Activated T-helper 9 cell treated with anti-CD3 and anti-CD28 coated beads, Interleukin-2, amount 50 U/mL, for 16 hours (primary cell): ENCODE data around the gene DHRSX.
"Not testable (repeated sequence)": the region's sequence is repeated elsewhere in the genome, so short reads cannot be mapped to it uniquely, and the experiment has no call there.

ENCODE experiments used
- DNase-seq: peaks from one replicate; pipeline ENCODE4 v3.0.0-alpha.2; 2020; ENCODE audit warnings: low read depth

The DHRSX gene, protein sequence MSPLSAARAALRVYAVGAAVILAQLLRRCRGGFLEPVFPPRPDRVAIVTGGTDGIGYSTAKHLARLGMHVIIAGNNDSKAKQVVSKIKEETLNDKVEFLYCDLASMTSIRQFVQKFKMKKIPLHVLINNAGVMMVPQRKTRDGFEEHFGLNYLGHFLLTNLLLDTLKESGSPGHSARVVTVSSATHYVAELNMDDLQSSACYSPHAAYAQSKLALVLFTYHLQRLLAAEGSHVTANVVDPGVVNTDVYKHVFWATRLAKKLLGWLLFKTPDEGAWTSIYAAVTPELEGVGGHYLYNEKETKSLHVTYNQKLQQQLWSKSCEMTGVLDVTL

DNA sequence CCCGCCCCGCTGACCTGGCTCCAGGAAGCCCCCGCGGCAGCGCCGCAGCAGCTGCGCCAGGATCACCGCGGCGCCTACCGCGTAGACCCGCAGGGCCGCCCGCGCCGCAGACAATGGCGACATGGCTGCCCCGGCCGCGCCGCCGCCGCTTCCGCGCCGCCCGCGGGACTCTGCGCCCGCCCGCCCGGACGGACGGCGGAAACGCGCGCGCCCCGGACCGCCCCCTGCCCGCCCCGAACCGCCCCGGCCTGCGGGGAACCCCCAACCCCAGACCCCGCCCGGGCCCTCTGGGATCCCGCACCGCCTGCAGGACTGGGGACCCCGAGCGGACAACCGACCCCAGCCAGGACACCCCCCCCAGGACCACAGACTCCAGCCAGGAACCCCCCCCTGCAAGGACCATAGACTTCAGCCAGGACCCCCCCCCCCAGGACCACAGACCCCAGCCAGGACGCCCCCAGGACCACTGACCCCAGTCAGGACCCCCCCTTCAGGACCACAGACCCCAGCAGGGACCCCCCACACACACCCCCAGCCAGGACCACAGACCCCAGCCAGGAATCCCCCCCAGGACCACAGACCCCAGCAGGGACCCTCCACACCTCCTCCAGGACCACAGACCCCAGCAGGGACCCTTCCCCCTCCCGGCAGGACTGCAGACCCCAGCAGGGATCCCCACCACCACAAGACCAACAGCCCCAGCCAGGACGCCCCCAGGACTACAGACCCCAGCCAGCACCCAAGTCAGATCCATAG is at the start of gene DHRSX, which contains the start of gene ZBED1:
Gene DHRSX (minus strand): TSS at position 174 of the 756 bp plus-strand sequence. CDS start 51 bp downstream, at position 123.
Gene ZBED1 (minus strand): TSS at position 174 of the 756 bp plus-strand sequence. CDS start 10,257 bp downstream, outside the sequence.
- DNase-seq: peak; percentile 31

DNA sequence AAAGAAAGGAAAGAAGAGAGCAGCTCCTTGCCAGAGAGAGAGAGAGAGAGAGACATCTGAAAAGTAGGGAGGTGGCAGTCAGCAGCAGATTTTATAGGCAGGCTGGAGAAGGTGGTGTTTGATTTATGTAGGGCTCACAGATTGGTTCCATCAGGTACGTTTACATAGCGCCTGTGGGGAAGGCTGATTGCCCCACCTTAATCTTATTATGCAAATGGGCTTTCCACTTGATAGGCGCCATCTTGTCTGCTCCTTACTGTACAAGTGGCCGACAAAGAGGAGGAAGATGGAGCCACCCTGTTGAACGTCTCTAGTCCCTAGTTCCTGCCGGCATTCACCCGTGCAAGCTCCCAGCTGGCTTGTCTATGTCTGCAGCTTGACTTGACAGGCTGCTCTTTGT is 49.1 kb upstream of the DHRSX start:
- no peak for DNase-seq

DNA sequence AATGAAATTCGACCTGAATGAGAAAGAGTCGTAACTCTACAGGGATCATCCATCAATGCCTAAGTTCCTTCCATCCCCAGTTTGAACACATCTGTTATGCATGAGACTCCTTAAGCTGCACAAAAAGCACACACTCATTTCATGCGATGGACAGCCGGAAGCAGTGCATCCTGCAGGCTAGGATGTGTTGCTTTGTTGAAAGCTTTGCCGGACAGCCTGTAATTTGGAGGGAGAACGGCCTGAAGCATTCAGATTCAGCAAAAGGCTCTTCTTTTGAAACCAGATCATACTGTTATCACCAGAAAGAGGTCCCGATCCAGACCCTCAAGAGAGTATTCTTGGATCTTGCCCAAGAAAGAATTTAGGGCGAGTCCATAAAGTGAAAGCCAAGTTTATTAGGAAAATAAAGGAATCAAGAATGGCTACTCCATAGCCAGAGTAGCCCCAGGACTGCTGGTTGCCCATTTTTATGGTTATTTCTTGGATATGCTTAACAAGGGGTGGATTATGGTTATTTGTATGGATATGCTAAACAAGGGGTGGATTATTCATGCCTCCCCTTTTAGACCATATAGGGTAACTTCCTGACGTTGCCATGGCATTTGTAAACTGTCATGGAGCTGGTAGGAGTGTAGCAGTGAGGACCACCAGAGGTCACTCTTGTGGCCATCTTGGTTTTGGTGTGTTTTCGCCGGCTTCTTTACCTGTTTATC is 48.1 kb upstream of the DHRSX start:
- DNase-seq: no peak

DNA sequence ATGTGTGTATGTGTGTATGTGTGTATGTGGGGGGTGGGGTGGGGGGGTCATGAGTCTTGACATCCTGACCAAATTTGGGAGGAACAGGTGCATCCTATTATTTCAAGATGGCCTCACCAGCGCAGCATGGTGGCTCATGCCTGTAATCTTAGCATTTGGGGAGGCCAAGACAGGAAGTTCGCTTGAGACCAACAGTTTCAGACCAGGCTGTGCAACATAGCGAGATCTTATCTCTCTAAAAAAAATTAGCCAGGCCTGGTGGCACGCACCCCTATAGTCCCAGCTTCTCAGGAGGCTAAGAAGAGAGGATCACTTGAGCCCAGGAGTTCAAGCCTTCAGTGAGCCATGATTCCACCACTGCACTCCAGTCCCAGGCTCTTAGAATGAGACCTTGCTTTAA is 47.0 kb upstream of the DHRSX start:
- no peak for DNase-seq

DNA sequence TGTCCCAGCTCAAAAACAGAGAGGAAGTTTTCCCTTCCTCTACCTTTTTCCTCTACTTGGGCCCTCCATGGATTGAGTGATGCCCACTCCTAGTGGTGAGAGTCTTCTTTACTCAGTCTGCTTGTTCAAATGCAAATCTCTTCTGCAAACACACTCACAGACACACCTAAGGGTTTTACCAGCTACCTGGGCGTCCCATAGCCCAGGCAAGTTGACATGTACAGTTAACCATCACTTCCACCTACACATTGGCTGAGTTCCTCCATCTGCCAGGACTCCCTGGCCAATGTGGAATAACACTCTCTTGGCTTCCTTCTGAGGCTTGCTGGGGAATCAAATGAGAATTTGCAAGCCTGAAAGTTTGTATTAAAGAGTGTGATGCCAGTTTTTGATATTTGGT is 45.7 kb upstream of the DHRSX start:
- DNase-seq: no peak

DNA sequence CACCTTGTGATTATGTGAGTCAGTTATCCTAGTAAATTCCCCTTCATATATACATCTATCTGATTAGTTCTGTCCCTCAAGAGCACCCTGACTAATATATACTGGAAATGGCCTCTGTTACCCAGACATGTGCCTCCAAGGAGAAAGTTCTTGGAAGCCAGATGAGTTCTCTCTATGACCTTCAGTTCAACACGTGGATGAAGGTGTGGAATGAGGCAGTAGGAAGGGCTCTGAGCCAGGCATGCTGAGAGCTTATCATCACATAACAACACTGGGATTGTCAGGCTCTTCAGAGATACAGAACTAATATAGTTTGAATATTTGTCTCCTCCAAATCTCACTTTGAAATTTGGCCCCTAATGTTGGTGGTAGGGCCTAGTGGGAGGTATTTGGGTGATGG is 44.4 kb upstream of the DHRSX start:
- DNase-seq: no peak

DNA sequence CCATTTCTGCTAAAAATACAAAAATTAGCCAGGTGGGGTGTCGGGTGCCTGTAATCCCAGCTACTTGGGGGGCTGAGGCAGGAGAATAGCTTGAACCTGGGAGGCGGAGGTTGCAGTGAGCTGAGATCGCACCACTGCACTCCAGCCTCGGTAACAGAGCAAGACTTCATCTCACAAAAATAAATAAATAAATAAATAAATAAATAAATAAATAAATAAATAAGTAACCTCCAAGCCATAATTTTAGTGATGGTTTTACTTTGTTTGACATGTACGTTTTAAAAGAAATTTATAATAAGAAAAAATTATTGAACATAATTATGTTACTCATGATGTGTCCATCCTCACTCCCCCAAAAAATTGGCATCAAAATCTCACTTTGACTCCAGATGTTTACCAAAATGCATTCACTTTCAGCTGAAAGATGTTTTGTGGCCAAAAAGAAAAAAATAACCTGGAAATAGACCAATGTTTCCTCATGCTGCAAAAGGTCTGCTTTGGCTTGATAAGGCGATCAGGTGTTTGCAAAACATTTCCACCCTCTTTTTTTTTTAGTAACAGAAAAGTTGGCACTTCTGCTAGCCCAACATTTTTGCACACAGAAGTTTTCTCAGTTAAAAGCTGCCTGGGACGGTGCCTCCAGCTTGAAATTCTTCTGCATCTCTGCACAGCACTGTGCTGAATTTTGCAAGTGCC is 42.2 kb upstream of the DHRSX start:
- no peak for DNase-seq

DNA sequence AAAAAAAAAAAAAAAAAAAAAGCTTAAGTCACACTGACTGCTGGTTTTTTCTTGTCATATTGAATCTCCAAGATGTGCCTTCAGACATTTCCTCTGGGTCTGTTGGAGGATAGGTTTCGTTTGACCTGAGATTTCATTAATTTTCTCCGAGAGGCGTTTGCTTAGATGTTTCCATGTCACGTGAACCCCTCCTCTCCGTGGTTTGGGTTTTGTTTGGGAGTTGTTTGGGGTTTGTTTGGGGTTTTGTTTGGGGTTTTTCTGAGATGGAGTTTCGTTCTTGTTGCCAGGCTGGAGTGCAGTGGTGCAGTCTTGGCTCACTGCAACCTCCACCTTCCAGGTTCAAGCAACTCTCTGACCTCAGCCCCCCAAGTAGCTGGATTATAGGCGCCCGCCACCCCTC is 40.8 kb upstream of the DHRSX start:
- DNase-seq: no peak

DNA sequence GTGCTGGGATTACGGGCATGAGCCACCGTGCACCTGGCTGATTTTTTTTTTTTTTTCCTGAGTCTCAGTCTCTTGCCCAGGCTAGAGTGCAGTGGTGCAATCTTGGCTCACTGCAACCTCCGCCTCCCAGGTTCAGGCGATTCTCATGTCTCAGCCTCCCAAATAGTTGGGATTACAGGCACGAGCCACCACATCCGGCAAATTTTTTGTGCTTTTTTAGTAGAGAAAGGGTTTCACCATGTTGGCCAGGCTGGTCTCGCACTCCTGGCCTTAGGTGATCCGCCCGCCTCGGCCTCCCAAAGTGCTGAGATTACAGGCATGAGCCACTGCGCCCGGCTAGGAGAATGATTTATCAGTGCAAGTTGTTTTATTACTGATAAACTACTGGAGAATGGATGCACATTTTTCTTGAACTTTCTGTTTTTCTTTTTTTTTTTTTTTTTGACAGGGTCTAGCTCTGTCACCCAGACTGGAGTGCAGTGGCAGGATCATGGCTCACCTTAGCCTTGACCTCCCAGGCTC is 39.7 kb upstream of the DHRSX start:
- DNase-seq: no peak

DNA sequence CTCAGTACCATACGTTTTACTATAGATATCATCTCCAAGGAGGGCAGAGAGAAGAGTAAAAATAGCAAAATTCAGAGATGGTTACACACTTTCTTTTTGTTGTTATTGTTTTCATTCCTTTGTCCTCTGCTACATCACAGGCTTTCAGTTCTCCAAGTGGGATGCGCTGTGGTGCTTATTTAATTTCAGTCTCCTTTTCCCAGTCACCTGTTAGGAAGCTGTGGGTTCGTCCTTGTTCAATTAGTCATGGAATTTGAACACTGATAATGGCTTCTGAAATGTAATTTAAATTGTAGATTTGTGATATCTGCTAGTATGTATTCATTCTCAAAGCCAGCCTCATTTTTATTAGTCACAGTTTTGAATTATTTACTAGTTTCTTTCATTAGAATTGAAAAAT is 38.8 kb upstream of the DHRSX start:
- DNase-seq: no peak

DNA sequence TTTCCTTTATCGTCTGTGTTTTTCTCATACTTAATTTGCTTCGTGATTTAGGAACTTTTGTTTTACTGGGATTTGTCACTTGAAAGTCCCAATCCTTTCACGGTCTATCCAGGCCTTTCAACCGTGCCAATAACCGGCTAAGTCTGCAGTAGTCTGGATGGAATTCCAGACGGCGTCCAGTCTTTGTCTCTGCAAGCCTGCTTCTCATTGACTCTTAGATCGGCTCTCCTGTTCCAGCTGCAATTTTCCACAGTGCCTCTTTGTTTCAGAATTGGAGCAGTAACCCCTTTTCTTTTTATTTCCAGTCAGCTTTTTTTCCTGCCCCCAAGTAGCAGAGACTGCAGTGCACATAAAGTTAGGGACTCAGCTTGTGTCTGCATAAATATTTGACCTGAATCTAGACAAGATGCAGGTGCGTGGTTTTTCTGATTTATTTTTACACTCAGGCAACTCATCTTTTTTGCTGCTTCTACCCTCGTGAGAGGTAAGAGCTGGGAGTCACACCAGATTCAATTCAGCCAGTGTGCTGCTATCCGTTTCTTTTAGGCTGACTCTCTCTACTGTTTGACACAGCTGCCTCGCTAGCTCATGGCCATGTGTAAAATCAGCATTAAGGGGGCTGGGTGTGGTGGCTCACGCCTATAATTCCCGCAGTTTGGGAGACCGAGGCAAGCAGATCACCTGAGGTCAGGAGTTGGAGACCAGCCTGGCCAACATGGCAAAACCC is 37.4 kb upstream of the DHRSX start:
- DNase-seq: no peak

DNA sequence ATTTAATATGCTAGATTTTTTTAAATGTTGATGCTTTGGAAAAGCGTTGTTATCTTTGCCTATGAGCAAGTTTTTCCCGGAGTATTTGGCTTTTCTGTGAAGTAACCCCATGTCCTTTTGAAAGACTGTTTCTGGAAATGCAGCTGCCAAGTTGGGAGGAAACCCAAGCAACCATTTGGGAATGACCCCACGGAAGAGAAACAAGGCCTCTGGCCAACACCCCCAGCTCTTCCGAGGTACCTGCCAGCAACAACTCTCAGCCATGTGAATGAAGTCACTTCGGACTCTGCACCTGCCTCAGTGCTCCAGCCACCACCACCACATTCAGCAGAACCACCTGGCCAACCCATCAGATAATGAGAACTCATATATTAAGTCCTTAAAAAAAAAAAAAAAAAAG is 36.2 kb upstream of the DHRSX start:
- no peak for DNase-seq

DNA sequence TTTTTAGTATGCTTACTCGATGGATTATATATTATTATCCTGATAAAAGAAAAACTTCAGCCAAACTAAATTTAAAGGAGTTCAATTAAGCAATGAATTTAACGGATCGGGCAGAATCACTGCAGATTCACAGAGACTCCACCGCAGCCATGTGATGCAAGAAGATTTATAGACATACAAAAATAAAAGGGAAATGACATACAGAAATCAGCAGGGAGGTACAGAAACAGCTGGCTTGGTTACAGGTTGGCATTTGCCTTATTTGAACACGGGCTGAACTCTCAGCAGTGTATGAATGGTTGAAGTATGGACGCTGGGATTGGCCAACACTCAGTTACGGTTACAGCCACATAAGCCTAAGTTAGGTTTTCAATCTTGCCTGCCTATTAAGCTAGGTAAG is 35.4 kb upstream of the DHRSX start:
- DNase-seq: no peak

DNA sequence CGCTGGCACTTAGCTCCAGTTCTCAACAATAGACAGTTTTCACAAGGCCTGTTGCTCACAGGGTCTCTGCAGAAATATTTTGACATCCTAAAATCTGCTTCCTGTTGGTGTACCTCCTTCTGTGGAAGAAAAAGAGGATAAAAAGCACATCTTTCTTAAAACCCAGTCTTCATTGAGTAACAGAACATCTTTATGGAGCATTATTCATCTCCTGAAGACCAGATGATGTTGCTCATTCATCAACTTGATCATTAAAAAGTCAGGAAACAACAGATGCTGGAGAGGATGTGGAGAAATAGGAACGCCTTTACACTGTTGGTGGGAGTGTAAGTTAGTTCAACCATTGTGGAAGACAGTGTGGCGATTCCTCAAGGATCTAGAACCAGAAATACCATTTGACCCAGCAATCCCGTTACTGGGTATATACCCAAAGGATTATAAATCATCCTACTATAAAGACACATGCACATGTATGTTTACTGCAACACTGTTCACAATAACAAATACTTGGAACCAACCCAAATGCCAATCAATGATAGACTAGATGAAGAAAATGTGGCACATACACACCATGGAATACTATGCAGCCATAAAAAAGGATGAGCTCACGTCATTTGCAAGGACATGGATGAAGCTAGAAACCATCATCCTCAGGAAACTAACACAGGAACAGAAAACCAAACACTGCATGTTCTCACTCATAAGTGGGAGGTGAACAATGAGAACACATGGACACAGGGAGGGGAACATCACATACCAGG is 33.7 kb upstream of the DHRSX start:
- not testable (repeated sequence) for DNase-seq

DNA sequence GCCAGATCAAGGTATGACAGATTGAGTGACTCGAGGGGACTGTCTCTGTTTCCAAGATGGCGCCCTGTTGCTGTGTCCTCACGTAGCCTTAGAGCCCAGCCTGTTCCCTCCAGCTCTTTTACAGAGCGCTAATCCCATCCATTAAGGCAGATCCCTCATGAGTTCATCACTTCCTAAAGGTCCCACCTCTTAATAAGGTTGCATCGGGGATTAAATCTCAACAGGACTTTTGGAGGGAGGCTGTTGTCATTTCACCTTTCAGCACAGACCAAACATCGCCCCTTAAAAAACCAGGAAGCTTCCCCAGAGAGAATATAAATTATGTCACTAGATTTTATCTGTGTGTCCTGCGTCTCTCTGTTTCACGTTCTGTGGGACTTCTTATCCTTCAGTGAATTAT is 32.6 kb upstream of the DHRSX start:
- DNase-seq: no peak

DNA sequence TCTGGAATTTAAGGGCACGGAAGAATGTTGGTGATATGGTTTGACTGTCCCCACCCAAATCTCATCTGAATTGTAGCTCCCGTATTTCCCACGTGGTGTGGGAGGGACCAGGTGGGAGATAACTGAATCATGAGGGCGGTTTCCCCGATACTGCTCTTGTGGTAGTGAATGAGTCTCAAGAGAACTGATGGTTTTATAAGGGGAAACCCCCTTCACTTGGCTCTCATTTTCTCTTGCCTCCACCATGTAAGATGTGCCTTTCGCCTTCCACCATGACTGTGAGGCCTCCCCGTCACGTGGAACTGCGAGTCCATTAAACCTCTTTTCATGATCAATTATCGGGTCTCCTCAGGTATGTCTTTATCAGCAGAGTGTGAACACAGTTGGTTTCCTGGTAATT is 25.6 kb upstream of the DHRSX start:
- no peak for DNase-seq

DNA sequence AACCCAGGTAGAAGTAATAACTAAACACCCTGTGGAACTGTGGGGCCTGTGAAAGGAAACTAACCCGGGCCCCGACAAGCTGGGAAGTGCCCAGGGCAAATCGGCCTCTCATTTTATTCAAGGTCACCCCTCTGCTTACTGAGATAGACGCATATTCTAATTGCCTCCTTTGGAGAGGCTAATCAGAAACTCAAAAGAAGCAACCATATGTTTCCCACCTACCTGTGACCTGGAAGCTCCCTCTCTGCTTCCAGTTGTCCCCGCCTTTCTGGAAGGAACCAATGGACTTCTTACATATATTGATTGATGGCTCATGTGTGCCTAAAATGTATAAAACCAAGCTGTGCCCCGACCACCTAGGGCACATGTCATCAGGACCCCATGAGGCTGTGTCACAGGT is 23.1 kb upstream of the DHRSX start:
- no peak for DNase-seq

DNA sequence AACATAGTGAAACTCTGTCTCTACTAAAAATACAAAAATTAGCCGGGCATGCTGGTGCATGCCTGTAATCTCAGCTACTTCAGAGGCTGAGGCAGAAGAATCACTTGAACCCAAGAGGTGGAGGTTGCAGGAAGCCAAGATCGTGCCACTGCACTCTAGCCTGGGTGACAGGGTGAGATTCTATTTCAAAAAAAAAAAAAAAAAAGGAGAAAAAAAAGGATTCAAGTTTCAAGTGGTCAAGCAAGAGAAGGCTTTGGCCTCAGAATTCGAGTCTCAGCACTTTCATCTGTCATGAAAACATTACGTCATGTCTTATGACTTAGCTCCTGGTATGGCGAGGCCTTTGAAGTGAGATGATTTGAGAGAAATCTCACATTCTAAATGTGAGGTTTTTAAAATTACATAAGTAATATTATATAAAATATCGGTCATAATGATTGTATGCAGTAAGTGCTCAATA is 21.2 kb upstream of the DHRSX start:
- no peak for DNase-seq

DNA sequence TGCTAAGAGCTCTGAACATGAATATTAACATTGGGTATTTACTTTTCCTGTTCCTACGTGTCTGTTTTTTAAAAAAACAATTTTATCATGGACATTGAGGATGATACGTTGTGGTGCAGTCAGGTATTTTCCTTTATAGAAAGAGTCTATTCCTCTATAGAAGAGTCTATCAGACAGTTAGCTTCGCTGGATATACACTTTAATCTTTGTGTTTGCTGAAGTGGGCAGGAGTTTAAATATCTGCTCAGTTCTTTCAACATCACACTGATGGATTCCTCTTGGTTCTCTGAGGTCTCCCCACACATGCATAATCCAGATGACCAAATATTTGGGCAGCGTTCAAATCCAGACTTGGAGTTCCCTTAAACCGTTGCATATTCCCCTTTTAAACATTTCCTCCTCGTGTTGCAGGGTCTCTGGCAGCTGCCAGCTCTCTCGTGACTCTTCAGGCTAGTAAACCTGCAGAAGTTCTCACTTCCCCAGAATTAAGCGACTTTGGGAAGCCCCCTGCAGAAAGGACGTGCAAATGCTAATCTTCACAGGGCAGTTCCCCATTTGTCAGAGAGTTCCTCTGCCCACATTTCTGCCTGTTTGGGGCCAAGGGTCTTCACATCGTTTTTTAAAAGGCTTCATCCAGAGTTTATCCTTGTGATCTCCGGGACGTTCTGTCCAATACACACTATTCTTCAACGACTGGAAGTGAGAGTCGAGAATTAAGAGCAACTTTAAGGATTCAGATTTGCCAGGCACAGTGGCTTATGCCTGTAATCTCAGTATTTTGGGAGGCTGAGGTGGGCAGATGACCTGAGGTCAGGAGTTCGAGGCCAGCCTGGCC is 20.5 kb upstream of the DHRSX start:
- DNase-seq: no peak

DNA sequence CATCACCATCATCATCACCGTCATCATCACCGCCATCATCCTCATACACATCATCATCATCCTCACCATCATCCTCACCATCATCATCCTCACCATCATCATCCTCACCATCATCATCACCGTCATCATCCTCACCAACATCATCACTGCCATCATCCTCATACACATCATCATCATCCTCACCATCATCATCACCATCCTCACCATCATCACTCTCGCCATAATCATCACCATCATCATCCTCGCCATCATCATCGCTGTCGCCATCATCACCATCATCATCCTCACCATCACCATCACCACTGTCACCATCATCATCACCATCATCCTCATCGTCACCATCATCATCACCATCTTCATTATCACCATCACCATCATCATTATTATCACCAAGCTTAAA is 19.8 kb upstream of the DHRSX start:
- no peak for DNase-seq
